Spleen (tissue), 7 donors: ENCODE data around the gene RASSF1.

ENCODE experiments used
- CTCF ChIP-seq, 11 experiments: fragments of 200-600 bp in 7 of 11; fragments of 450-650 bp in 4 of 11; sonication (generic) in 4 of 11; IDR thresholded peaks in 8 of 11; conservative IDR thresholded peaks in 3 of 11; 1 replicate in 7 of 11; 2 replicates in 4 of 11; pipeline versions ENCODE4 v1.4.0 to v1.8.0; 2016 to 2021; ENCODE audit warnings: antibody characterized with exemption in 11 of 11, inconsistent platforms in 4 of 11, mild to moderate bottlenecking in 1 of 11
- POLR2A ChIP-seq, 3 donors: fragments of 450-650 bp; IDR thresholded peaks; one replicate each; pipeline ENCODE4 v1.5.1; 2017; ENCODE audit warnings: antibody characterized with exemption in 3 of 3, mild to moderate bottlenecking in 1 of 3
- donor health status: DM: no; HTN: no; CAD: no; lungs with moderate emphysema.
- donor health status: DM: no; HTN: no; CAD: no.
- donor health status: DM: no; HTN: no; CAD: no.

DNA sequence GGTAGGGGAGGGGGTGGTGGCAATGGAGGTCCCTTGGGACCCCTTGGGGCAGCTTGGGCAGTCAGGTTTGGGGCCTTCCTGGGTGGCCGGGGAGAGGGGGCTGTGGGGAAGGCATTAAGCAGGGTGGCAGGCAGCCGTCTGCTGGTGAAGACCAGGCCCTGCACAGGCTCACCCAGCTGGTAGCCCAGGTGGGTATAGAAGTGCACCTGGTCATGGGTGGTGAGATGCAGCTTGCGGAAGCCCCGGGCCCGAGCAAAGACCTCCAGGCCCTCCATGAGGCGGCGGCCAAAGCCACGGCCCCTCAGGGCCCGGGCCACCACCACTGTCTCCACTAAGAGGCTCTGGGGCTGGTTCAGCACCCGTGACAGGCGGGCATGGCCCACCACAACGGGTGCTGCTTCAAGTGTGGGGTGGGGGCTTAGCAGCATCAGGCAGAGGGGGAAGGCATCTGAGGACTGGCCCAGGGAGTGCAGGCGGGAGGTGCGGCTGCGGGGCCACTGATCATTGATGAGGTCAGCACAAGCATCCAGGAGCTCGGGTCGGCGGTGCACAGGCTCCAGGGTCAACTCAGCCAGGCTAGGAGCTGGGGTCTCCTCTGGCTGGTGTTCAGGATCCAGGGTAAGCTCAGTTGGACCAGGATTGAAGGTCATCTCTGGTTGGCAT lies 43.8 kb downstream of the RASSF1 start:
- TF ChIP-seq CTCF (IDR thresholded peaks at IDR 0.05 in 8 of 11, conservative IDR thresholded peaks at IDR 0.05 in 3 of 11) (no peak), POLR2A (IDR thresholded peaks at IDR 0.05) (no peak)
